Mammary epithelial cell (primary cell): Measurements from ENCODE around the gene ST6GAL1.

Experiments
- EZH2 ChIP-seq: IDR thresholded peaks from 2 replicates; pipeline ENCODE4 v1.6.1; 2012; ENCODE audit warnings: low read length, inconsistent platforms, borderline replicate concordance
- TF ChIP-seq, protein P1 (sequence below), 2 donors: IDR thresholded peaks in 1 of 2; conservative IDR thresholded peaks in 1 of 2; 2 replicates each; pipeline ENCODE4 v1.5.1; 2011 to 2012; ENCODE audit warnings: inconsistent platforms in 2 of 2, low read length in 2 of 2, mild to moderate bottlenecking in 2 of 2, control low read depth in 1 of 2, low read depth in 1 of 2; ENCODE audit not compliant: insufficient read depth in 1 of 2; ENCODE audit errors: extremely low read depth in 1 of 2

GRCh38 chr3:187027531-187028278 lies 97.4 kb downstream of the ST6GAL1 start:
- TF ChIP-seq, protein P1, sequence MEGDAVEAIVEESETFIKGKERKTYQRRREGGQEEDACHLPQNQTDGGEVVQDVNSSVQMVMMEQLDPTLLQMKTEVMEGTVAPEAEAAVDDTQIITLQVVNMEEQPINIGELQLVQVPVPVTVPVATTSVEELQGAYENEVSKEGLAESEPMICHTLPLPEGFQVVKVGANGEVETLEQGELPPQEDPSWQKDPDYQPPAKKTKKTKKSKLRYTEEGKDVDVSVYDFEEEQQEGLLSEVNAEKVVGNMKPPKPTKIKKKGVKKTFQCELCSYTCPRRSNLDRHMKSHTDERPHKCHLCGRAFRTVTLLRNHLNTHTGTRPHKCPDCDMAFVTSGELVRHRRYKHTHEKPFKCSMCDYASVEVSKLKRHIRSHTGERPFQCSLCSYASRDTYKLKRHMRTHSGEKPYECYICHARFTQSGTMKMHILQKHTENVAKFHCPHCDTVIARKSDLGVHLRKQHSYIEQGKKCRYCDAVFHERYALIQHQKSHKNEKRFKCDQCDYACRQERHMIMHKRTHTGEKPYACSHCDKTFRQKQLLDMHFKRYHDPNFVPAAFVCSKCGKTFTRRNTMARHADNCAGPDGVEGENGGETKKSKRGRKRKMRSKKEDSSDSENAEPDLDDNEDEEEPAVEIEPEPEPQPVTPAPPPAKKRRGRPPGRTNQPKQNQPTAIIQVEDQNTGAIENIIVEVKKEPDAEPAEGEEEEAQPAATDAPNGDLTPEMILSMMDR (conservative IDR thresholded peaks at IDR 0.05 in 1 of 2, IDR thresholded peaks at IDR 0.05 in 1 of 2; ENCODE audit: extremely low read depth in 1 of 2, insufficient read depth in 1 of 2, low read depth in 1 of 2, low read length in 2 of 2), result no peak
- no peak for TF ChIP-seq EZH2
